OCI-LY7 (cell line): ENCODE data around the gene COL5A1.
"Not testable (repeated sequence)": the region's sequence is repeated elsewhere in the genome, so short reads cannot be mapped to it uniquely, and the experiment has no call there.

Experiments
- EZH2phosphoT487 ChIP-seq: fragments of 200-600 bp; sonication (generic); IDR thresholded peaks from 2 replicates; pipeline ENCODE4 v1.6.1; 2018; ENCODE audit warnings: low read depth, borderline replicate concordance, mild to moderate bottlenecking, mixed run types, antibody characterized with exemption, low read length, moderate library complexity, mixed read lengths
- TF ChIP-seq, protein P1 (sequence below): fragments of 200-600 bp; sonication (generic); conservative IDR thresholded peaks from 2 replicates; pipeline ENCODE4 v1.5.1; 2014; ENCODE audit warnings: mild to moderate bottlenecking, antibody characterized with exemption, low read length, moderate library complexity, mixed read lengths

GRCh38 chr9:134857451-134857850 is 215.8 kb downstream of the COL5A1 start:
- TF ChIP-seq, protein P1, sequence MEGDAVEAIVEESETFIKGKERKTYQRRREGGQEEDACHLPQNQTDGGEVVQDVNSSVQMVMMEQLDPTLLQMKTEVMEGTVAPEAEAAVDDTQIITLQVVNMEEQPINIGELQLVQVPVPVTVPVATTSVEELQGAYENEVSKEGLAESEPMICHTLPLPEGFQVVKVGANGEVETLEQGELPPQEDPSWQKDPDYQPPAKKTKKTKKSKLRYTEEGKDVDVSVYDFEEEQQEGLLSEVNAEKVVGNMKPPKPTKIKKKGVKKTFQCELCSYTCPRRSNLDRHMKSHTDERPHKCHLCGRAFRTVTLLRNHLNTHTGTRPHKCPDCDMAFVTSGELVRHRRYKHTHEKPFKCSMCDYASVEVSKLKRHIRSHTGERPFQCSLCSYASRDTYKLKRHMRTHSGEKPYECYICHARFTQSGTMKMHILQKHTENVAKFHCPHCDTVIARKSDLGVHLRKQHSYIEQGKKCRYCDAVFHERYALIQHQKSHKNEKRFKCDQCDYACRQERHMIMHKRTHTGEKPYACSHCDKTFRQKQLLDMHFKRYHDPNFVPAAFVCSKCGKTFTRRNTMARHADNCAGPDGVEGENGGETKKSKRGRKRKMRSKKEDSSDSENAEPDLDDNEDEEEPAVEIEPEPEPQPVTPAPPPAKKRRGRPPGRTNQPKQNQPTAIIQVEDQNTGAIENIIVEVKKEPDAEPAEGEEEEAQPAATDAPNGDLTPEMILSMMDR, result not testable (repeated sequence)
- TF ChIP-seq EZH2phosphoT487, result not testable (repeated sequence)
